Spleen (tissue), 11 donors: ENCODE results near the gene SNRPF. TPM values are rescaled to one million over a fixed set of nuclear protein-coding genes. Genes with fewer than 3 reads are reported as not detected.

Experiments used
- DNase-seq: peaks from one replicate; pipeline ENCODE4 v3.0.0-alpha.2; 2020
- H3K27ac ChIP-seq, 8 donors: fragments of 200-600 bp; sonication (generic) in 7 of 8; 1 replicate in 4 of 8; 2 replicates in 4 of 8; pipeline versions ENCODE4 v1.5.0 to v1.8.0; 2016 to 2021; ENCODE audit warnings: inconsistent platforms in 4 of 8, mild to moderate bottlenecking in 4 of 8, moderate library complexity in 1 of 8
- H3K27me3 ChIP-seq, 7 donors: fragments of 200-600 bp; sonication (generic) in 6 of 7; replicated peaks in 1 of 7; 1 replicate in 4 of 7; 2 replicates in 3 of 7; pipeline versions ENCODE4 v1.5.0 to v1.8.0; 2016 to 2021; ENCODE audit warnings: inconsistent platforms in 3 of 7, mild to moderate bottlenecking in 1 of 7
- H3K36me3 ChIP-seq, 6 donors: fragments of 200-600 bp; sonication (generic) in 5 of 6; 1 replicate in 4 of 6; 2 replicates in 2 of 6; pipeline versions ENCODE4 v1.5.0 to v1.8.0; 2016 to 2021; ENCODE audit warnings: inconsistent platforms in 2 of 6
- H3K4me1 ChIP-seq, 6 donors: fragments of 200-600 bp; sonication (generic) in 5 of 6; 1 replicate in 3 of 6; 2 replicates in 3 of 6; pipeline versions ENCODE4 v1.5.0 to v1.8.0; 2016 to 2021; ENCODE audit warnings: inconsistent platforms in 3 of 6
- H3K4me3 ChIP-seq, 8 donors: fragments of 200-600 bp; sonication (generic) in 7 of 8; 1 replicate in 4 of 8; 2 replicates in 4 of 8; pipeline versions ENCODE4 v1.5.0 to v1.8.0; 2016 to 2021; ENCODE audit warnings: inconsistent platforms in 4 of 8, mild to moderate bottlenecking in 4 of 8, moderate library complexity in 2 of 8
- H3K9me3 ChIP-seq, 8 donors: fragments of 200-600 bp; sonication (generic) in 7 of 8; 1 replicate in 4 of 8; 2 replicates in 4 of 8; pipeline versions ENCODE4 v1.5.0 to v1.8.0; 2016 to 2021; ENCODE audit warnings: inconsistent platforms in 4 of 8
- POLR2A ChIP-seq, 3 donors: fragments of 450-650 bp; IDR thresholded peaks; one replicate each; pipeline ENCODE4 v1.5.1; 2017; ENCODE audit warnings: antibody characterized with exemption in 3 of 3, mild to moderate bottlenecking in 1 of 3
- POLR2AphosphoS5 ChIP-seq, 3 donors: sonication (generic); formaldehyde crosslinking; IDR thresholded peaks; one replicate each; pipeline ENCODE4 v1.5.1; 2017; ENCODE audit warnings: antibody characterized with exemption in 3 of 3
- WGBS, 5 donors: extraction: QIAGEN DNeasy Blood & Tissue Kit in 3 of 5; methylation state at CpG; one replicate each; pipeline versions ENCODE4 v1.1.5 to v1.1.7; 2013 to 2018; 5-methylcytosine and 5-hydroxymethylcytosine counted together
- intact Hi-C: fragments of 100-400 bp; cut with DNase I; formaldehyde crosslinking; loops from one replicate; pipeline ENCODE4 v1.15.0; 2023; ENCODE audit warnings: low total_unique reads
- polyA plus RNA-seq, 3 donors: library from polyadenylated mRNA; stranded (reverse); fragments of 200-250 nt; gene quantifications; one replicate each; pipeline ENCODE4 v1.2.1, GENCODE V29; 2013
- total RNA-seq, 7 donors: library from RNA; depleted of rRNA in 3 of 7; stranded (reverse); fragments of >200 nt in 3 of 7; fragmentation: NEBNext Ultra II Directional in 4 of 7; extraction: Animal tissue kit (Norgen Biotek cat#: 25700) in 4 of 7; gene quantifications; one replicate each; pipeline versions ENCODE4 v1.1.0 to v1.2.1, GENCODE V29; 2016 to 2021
- TF ChIP-seq, protein P1 (sequence below), 11 experiments: fragments of 200-600 bp in 7 of 11; fragments of 450-650 bp in 4 of 11; sonication (generic) in 4 of 11; IDR thresholded peaks in 8 of 11; conservative IDR thresholded peaks in 3 of 11; 1 replicate in 7 of 11; 2 replicates in 4 of 11; pipeline versions ENCODE4 v1.4.0 to v1.8.0; 2016 to 2021; ENCODE audit warnings: antibody characterized with exemption in 11 of 11, inconsistent platforms in 4 of 11, mild to moderate bottlenecking in 1 of 11
- donor health status: healthy with polysubstance abuse.
- donor health status: DM: no; HTN: no; CAD: no; lungs with moderate emphysema.
- donor health status: DM: no; HTN: no; CAD: no.
- donor health status: Bipolar disorder and iron deficiency.
- donor health status: healthy.
- donor health status: DM: no; HTN: no; CAD: no.
- donor health status: DM: yes; HTN: yes; CAD: no.

Gene SNRPF
- total and polyA plus RNA-seq, 10 donors, result 5.6 to 50.3 (median 18.3) TPM

DNA sequence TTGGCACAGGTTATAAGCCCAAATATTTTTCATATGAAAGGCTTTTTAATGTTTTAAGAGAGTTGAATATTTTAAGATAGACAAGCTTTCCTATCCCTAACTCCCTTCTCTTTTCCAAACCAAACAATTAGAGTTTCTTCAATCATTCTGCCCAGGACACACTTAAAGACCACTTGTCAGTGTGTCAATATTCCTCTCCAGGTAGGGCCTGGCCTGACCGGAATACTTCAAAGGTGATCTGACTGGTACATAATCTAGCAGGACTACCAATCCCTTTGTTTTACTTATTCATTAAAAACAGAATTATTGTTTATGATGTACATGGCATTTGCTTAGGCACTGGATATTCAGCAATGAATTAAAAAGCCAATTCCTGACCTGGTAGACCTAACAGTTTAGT, 24.2 kb upstream of the SNRPF start:
- DNase-seq, result no peak
- WGBS, 5 donors, result 94 to 97% (median 95%) methylated on average over 1 of the region's 1 CpG
- H3K36me3 ChIP-seq, result no peaks in the 10 kb centered on the region
- H3K27ac ChIP-seq, result no peak overlapping the region
- intact Hi-C loops, result no loop called here
- TF ChIP-seq POLR2AphosphoS5 (IDR thresholded peaks at IDR 0.05) (no peak), POLR2A (IDR thresholded peaks at IDR 0.05) (no peak)
- TF ChIP-seq, protein P1, sequence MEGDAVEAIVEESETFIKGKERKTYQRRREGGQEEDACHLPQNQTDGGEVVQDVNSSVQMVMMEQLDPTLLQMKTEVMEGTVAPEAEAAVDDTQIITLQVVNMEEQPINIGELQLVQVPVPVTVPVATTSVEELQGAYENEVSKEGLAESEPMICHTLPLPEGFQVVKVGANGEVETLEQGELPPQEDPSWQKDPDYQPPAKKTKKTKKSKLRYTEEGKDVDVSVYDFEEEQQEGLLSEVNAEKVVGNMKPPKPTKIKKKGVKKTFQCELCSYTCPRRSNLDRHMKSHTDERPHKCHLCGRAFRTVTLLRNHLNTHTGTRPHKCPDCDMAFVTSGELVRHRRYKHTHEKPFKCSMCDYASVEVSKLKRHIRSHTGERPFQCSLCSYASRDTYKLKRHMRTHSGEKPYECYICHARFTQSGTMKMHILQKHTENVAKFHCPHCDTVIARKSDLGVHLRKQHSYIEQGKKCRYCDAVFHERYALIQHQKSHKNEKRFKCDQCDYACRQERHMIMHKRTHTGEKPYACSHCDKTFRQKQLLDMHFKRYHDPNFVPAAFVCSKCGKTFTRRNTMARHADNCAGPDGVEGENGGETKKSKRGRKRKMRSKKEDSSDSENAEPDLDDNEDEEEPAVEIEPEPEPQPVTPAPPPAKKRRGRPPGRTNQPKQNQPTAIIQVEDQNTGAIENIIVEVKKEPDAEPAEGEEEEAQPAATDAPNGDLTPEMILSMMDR (IDR thresholded peaks at IDR 0.05 in 8 of 11, conservative IDR thresholded peaks at IDR 0.05 in 3 of 11), result no peak
- H3K27me3 ChIP-seq, result peaks cover 0 to 18% (median 0%) of the 10 kb centered on the region in 7 donors
- H3K4me1 ChIP-seq, result peaks cover 0 to 6% (median 0%) of the 10 kb centered on the region in 6 donors
- H3K9me3 ChIP-seq, result no peaks in the 10 kb centered on the region
- H3K4me3 ChIP-seq, result no peak overlapping the region

DNA sequence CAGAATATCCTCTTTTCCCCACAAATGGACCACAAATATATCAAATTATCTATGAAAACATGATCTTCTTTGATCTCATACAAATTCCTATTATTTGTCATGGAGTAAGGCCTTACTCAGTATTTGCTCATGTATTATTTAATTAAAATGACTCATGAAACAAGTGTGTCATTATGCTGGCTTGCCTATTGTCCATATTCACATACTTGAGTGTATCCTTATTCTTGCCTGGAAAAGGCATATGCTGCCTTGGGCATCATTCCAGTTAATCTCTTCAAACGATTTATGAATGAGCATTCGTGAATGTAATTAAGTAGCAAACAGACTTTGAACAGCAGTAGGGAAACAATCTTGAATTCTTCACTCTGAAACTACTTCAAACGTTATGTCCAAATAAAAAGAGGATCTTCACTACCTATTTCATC, 22.6 kb upstream of the SNRPF start:
- no peaks in the 10 kb centered on the region for H3K36me3 ChIP-seq
- WGBS, 5 donors, result 51 to 60% (median 56%) methylated on average over 3 of the region's 3 CpGs
- TF ChIP-seq POLR2A (IDR thresholded peaks at IDR 0.05) (no peak), POLR2AphosphoS5 (IDR thresholded peaks at IDR 0.05) (no peak)
- TF ChIP-seq, protein P1 (IDR thresholded peaks at IDR 0.05 in 8 of 11, conservative IDR thresholded peaks at IDR 0.05 in 3 of 11), result no peak
- H3K9me3 ChIP-seq, result no peaks in the 10 kb centered on the region
- H3K27me3 ChIP-seq, result peaks cover 0 to 12% (median 0%) of the 10 kb centered on the region in 7 donors
- H3K27ac ChIP-seq, result no peak overlapping the region
- H3K4me1 ChIP-seq, result peaks cover 0 to 6% (median 0%) of the 10 kb centered on the region in 6 donors
- intact Hi-C loops, result no loop called here
- H3K4me3 ChIP-seq, result no peak overlapping the region
- DNase-seq, result no peak

DNA sequence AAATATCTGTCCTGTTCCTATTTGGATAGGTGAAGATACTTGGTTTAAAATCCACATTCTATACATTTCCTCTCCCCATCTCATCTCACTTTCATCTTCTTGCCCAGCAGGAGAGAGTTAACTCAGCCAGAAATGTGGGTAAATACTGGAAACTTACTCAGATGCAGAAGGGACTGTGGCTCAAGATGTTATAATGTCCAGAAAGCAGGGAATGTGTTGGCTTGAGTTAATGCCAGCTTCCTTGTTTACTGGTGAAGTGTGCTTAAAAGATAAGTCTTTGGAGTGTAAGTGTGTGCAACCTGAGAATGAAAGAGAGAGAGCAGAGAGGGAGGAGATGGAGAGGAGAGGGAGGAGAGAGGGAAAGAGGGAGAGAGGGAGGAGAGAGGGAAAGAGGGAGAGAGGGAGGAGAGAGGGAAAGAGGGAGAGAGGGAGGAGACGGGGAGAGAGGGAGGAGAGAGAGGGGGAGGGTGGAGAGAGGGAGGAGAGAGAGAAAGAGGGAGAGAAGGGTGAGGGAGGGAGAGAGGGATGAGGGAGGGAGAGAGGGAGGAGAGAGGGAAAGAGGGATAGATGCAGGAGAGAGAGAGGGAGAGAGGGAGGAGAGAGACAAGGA, 22.0 kb upstream of the SNRPF start:
- intact Hi-C loops, result no loop called here
- DNase-seq, result no peak
- TF ChIP-seq POLR2AphosphoS5 (IDR thresholded peaks at IDR 0.05), result no peak
- no peak for TF ChIP-seq POLR2A (IDR thresholded peaks at IDR 0.05)
- TF ChIP-seq, protein P1 (IDR thresholded peaks at IDR 0.05 in 8 of 11, conservative IDR thresholded peaks at IDR 0.05 in 3 of 11), result no peak
- Histone ChIP-seq H3K9me3 (no peaks in the 10 kb centered on the region), H3K36me3 (no peaks in the 10 kb centered on the region), H3K4me1 (peaks cover 0 to 6% (median 0%) of the 10 kb centered on the region in 6 donors), H3K27me3 (peaks cover 0 to 8% (median 0%) of the 10 kb centered on the region in 7 donors), H3K4me3 (no peak overlapping the region), H3K27ac (no peak overlapping the region)
- WGBS, 5 donors, result 0 to 28% (median 0%) methylated on average over 1 of the region's 1 CpG

DNA sequence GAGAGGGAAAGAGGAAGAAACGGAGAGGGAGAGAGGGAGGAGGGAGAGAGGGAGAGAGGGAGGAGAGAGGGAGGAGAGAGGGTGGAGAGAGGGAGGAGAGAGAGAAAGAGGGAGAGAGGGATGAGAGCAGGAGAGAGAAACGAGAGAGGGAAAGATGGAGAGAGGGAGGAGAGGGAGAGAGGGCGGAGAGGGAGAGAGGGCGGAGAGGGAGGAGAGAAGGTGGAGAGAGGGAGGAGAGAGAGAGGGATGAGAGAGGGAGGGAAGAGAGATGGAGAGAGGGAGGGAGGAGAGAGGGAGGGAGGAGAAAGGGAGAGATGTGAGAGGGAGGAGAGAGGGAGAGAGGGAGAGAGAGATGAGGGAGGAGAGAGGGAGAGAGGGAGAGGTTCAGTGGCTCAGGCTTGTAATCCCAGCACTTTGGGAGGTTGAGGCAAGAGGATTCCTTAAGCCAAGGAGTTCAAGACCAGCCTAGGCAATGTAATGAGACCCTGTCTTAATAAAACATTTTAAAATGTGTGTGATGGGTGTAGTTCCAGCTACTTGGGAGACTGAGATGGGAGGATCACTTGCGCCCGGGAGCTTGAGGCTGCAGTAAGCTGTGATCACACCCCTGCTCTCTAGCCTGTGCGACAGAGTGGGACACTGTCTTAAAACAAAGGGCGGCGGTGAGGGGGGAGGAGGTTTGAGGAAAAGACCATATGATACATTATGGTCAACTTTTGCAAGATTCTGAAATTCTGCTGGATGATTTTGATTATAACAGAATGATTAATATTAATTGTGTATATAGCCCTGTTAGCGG, 21.3 kb upstream of the SNRPF start:
- no peak for TF ChIP-seq POLR2A (IDR thresholded peaks at IDR 0.05)
- no peak for TF ChIP-seq POLR2AphosphoS5 (IDR thresholded peaks at IDR 0.05)
- TF ChIP-seq, protein P1 (IDR thresholded peaks at IDR 0.05 in 8 of 11, conservative IDR thresholded peaks at IDR 0.05 in 3 of 11), result no peak
- 60 to 74% (median 70%) methylated on average over 10 of the region's 10 CpGs for WGBS, 5 donors
- H3K4me3 ChIP-seq, result no peak overlapping the region
- peaks cover 0 to 6% (median 0%) of the 10 kb centered on the region in 6 donors for H3K4me1 ChIP-seq
- intact Hi-C loops, result no loop called here
- peaks cover 0 to 6% (median 0%) of the 10 kb centered on the region in 7 donors for H3K27me3 ChIP-seq
- no peaks in the 10 kb centered on the region for H3K36me3 ChIP-seq
- DNase-seq, result no peak
- no peaks in the 10 kb centered on the region for H3K9me3 ChIP-seq
- no peak overlapping the region for H3K27ac ChIP-seq
